Ascending aorta (tissue), 2 donors: ENCODE results near the gene AADAC. TPM values are rescaled to one million over a fixed set of nuclear protein-coding genes. Genes with fewer than 3 reads are reported as not detected.

Source experiments
- DNase-seq, 2 donors: peaks; one replicate each; pipeline ENCODE4 v3.0.0-alpha.2; 2019; ENCODE audit warnings: low spot score in 2 of 2
- H3K27ac ChIP-seq, 2 donors: fragments of 200-600 bp; sonication (generic); one replicate each; pipeline ENCODE4 v1.5.1; 2016 to 2017; ENCODE audit warnings: mild to moderate bottlenecking in 1 of 2
- H3K27me3 ChIP-seq: fragments of 200-600 bp; sonication (generic); one replicate; pipeline ENCODE4 v1.5.1; 2017
- H3K36me3 ChIP-seq, 2 donors: fragments of 200-600 bp; sonication (generic); one replicate each; pipeline ENCODE4 v1.5.1; 2016
- H3K4me1 ChIP-seq, 2 donors: fragments of 200-600 bp; sonication (generic); one replicate each; pipeline ENCODE4 v1.5.1; 2016 to 2017; ENCODE audit warnings: mild to moderate bottlenecking in 1 of 2
- H3K4me3 ChIP-seq, 2 donors: fragments of 200-600 bp; sonication (generic); one replicate each; pipeline ENCODE4 v1.5.1; 2016 to 2017; ENCODE audit warnings: mild to moderate bottlenecking in 1 of 2
- H3K9me3 ChIP-seq, 2 donors: fragments of 200-600 bp; sonication (generic); one replicate each; pipeline ENCODE4 v1.5.1; 2016
- CTCF ChIP-seq, 3 experiments: fragments of 200-600 bp in 2 of 3; fragments of 450-650 bp in 1 of 3; sonication (generic) in 2 of 3; IDR thresholded peaks; one replicate each; pipeline ENCODE4 v1.5.1; 2016 to 2019; ENCODE audit warnings: antibody characterized with exemption in 3 of 3, mild to moderate bottlenecking in 1 of 3, moderate library complexity in 1 of 3
- intact Hi-C: fragments of 100-400 bp; cut with DNase I; formaldehyde crosslinking; loops from one replicate; pipeline ENCODE4 v1.15.1; 2023
- total RNA-seq: library from RNA; depleted of rRNA; stranded (reverse); fragments of >200 nt; gene quantifications from one replicate; pipeline ENCODE4 v1.1.0, GENCODE V29; 2016

AADAC gene
- total RNA-seq, 1 donor from 2014 or later = 1.2 TPM

GRCh38 chr3:151816091-151816604, 2.2 kb downstream of the AADAC start:
- no peak overlapping the region for H3K4me3 ChIP-seq
- H3K27ac ChIP-seq = no peak overlapping the region
- H3K27me3 ChIP-seq = no peaks in the 10 kb centered on the region
- no peaks in the 10 kb centered on the region for H3K4me1 ChIP-seq
- no peaks in the 10 kb centered on the region for H3K36me3 ChIP-seq
- no peak for DNase-seq
- no peak for TF ChIP-seq CTCF (IDR thresholded peaks at IDR 0.05)
- intact Hi-C loops = no loop called here
- no peaks in the 10 kb centered on the region for H3K9me3 ChIP-seq

- no peak for DNase-seq
- no peaks in the 10 kb centered on the region for H3K4me1 ChIP-seq
- TF ChIP-seq CTCF (IDR thresholded peaks at IDR 0.05) = no peak
Observed at GRCh38 chr3:151817473-151817872, 3.6 kb downstream of the AADAC start.

GRCh38 chr3:151818361-151818760, 4.4 kb downstream of the AADAC start:
- Histone ChIP-seq H3K4me1 (no peaks in the 10 kb centered on the region), H3K4me3 (no peak overlapping the region), H3K36me3 (no peaks in the 10 kb centered on the region), H3K27ac (no peak overlapping the region), H3K9me3 (no peaks in the 10 kb centered on the region), H3K27me3 (no peaks in the 10 kb centered on the region)
- DNase-seq = no peak
- TF ChIP-seq CTCF (IDR thresholded peaks at IDR 0.05) = no peak
- intact Hi-C loops = no loop called here

More at GRCh38 chr3:151817473-151817872, 3.6 kb downstream of the AADAC start:
- H3K36me3 ChIP-seq = no peaks in the 10 kb centered on the region
- H3K4me3 ChIP-seq = no peak overlapping the region
- intact Hi-C loops = no loop called here
- H3K27me3 ChIP-seq = no peaks in the 10 kb centered on the region
- H3K27ac ChIP-seq = no peak overlapping the region
- no peaks in the 10 kb centered on the region for H3K9me3 ChIP-seq

GRCh38 chr3:151819910-151820309, 6.0 kb downstream of the AADAC start:
- DNase-seq = no peak
- no peaks in the 10 kb centered on the region for H3K9me3 ChIP-seq
- intact Hi-C loops = no loop called here
- H3K27ac ChIP-seq = no peak overlapping the region
- H3K4me1 ChIP-seq = no peaks in the 10 kb centered on the region
- TF ChIP-seq CTCF (IDR thresholded peaks at IDR 0.05) = no peak
- H3K27me3 ChIP-seq = no peaks in the 10 kb centered on the region
- no peak overlapping the region for H3K4me3 ChIP-seq
- no peaks in the 10 kb centered on the region for H3K36me3 ChIP-seq

GRCh38 chr3:151827816-151828215, 13.9 kb downstream of the AADAC start:
- no peak overlapping the region for H3K4me3 ChIP-seq
- H3K27me3 ChIP-seq = no peaks in the 10 kb centered on the region
- no peak for DNase-seq
- intact Hi-C loops = no loop called here
- no peaks in the 10 kb centered on the region for H3K9me3 ChIP-seq
- H3K4me1 ChIP-seq = no peaks in the 10 kb centered on the region
- no peak for TF ChIP-seq CTCF (IDR thresholded peaks at IDR 0.05)
- no peak overlapping the region for H3K27ac ChIP-seq
- H3K36me3 ChIP-seq = no peaks in the 10 kb centered on the region
